GM23338 (cell line): ENCODE data around the gene LY6G6D. TPM values are rescaled to one million over a fixed set of nuclear protein-coding genes. Genes with fewer than 3 reads are reported as not detected.

ENCODE experiments used
- ATAC-seq: fragments of 200-7000 bp; cut with Tn5 transposase; 3 replicates; pipeline ENCODE4 v1.9.1; 2020
- DNase-seq: peaks from one replicate; pipeline ENCODE4 v3.0.0-alpha.2; 2015; ENCODE audit warnings: low spot score
- H2AFZ ChIP-seq: fragments of 200-600 bp; sonication (generic); 2 replicates; pipeline ENCODE4 v1.8.0; 2016; ENCODE audit warnings: antibody characterized with exemption, mild to moderate bottlenecking, moderate library complexity
- H3F3A ChIP-seq: fragments of 200-600 bp; sonication (generic); replicated peaks from 2 replicates; pipeline ENCODE4 v1.8.0; 2017; ENCODE audit warnings: antibody characterized with exemption, mixed run types, low read depth
- H3K27ac ChIP-seq: fragments of 200-600 bp; sonication (generic); 2 replicates; pipeline ENCODE4 v1.6.1; 2016; ENCODE audit warnings: low read depth
- H3K27me3 ChIP-seq: fragments of 200-600 bp; sonication (generic); 2 replicates; pipeline ENCODE4 v1.8.0; 2016; ENCODE audit warnings: mild to moderate bottlenecking, mixed run types, moderate library complexity; ENCODE audit not compliant: insufficient read depth
- H3K36me3 ChIP-seq: fragments of 200-600 bp; sonication (generic); 2 replicates; pipeline ENCODE4 v1.8.0; 2016; ENCODE audit warnings: mild to moderate bottlenecking; ENCODE audit not compliant: insufficient read depth
- H3K4me1 ChIP-seq: fragments of 200-600 bp; sonication (generic); 2 replicates; pipeline ENCODE4 v1.8.0; 2016; ENCODE audit warnings: mild to moderate bottlenecking, moderate library complexity; ENCODE audit not compliant: insufficient read depth
- H3K4me2 ChIP-seq: fragments of 200-600 bp; sonication (generic); 2 replicates; pipeline ENCODE4 v1.7.1; 2017; ENCODE audit warnings: mixed run types
- H3K4me3 ChIP-seq: fragments of 200-600 bp; sonication (generic); 2 replicates; pipeline ENCODE4 v1.6.1; 2016; ENCODE audit warnings: mixed run types
- H3K79me2 ChIP-seq: fragments of 200-600 bp; sonication (generic); replicated peaks from 2 replicates; pipeline ENCODE4 v1.8.0; 2017; ENCODE audit warnings: mild to moderate bottlenecking; ENCODE audit not compliant: insufficient read depth
- H3K9me2 ChIP-seq: fragments of 200-600 bp; sonication (generic); 2 replicates; pipeline ENCODE4 v1.8.0; 2017; ENCODE audit not compliant: insufficient read depth
- H4K20me1 ChIP-seq: fragments of 200-600 bp; sonication (generic); replicated peaks from 2 replicates; pipeline ENCODE4 v1.8.0; 2017; ENCODE audit warnings: mild to moderate bottlenecking; ENCODE audit not compliant: insufficient read depth
- H3K27ac Mint-ChIP-seq: 2 replicates; pipeline ENCODE4 v1.8.0; 2020; ENCODE audit warnings: inconsistent platforms, mild to moderate bottlenecking, moderate library complexity, mixed read lengths
- H3K27me3 Mint-ChIP-seq: 3 replicates; pipeline ENCODE4 v1.8.0; 2022; ENCODE audit warnings: low read depth, mild to moderate bottlenecking, moderate library complexity, mixed read lengths, inconsistent platforms; ENCODE audit not compliant: insufficient read depth, poor library complexity
- H3K36me3 Mint-ChIP-seq: 3 replicates; pipeline ENCODE4 v1.8.0; 2021; ENCODE audit warnings: low read depth, mild to moderate bottlenecking, inconsistent platforms, moderate library complexity, mixed read lengths
- H3K4me1 Mint-ChIP-seq: 3 replicates; pipeline ENCODE4 v1.8.0; 2020; ENCODE audit warnings: mild to moderate bottlenecking, inconsistent platforms, mixed read lengths
- H3K4me3 Mint-ChIP-seq: 3 replicates; pipeline ENCODE4 v1.8.0; 2021; ENCODE audit warnings: moderate library complexity, mild to moderate bottlenecking, inconsistent platforms, mixed read lengths
- H3K9me3 Mint-ChIP-seq: 3 replicates; pipeline ENCODE4 v1.8.0; 2020; ENCODE audit warnings: moderate library complexity, mild to moderate bottlenecking, inconsistent platforms, mixed read lengths
- CREB1 ChIP-seq: fragments of 250-450 bp; sonication (Bioruptor Pico); IDR thresholded peaks from 2 replicates; pipeline ENCODE4 v1.5.0; 2020; ENCODE audit warnings: low read depth, mild to moderate bottlenecking, moderate library complexity
- EZH2 ChIP-seq: fragments of 200-600 bp; sonication (generic); IDR thresholded peaks from one replicate; pipeline ENCODE4 v1.8.0; 2017; ENCODE audit warnings: antibody characterized with exemption, mild to moderate bottlenecking, low read depth; ENCODE audit not compliant: unreplicated experiment
- EZH2phosphoT487 ChIP-seq: fragments of 200-600 bp; sonication (generic); IDR thresholded peaks from one replicate; pipeline ENCODE4 v1.8.1; 2018; ENCODE audit warnings: antibody characterized with exemption; ENCODE audit not compliant: unreplicated experiment
- JUNB ChIP-seq: IDR thresholded peaks from one replicate; pipeline ENCODE4 v1.6.1; 2016; ENCODE audit warnings: antibody characterized with exemption; ENCODE audit not compliant: unreplicated experiment
- NANOG ChIP-seq: IDR thresholded peaks from 2 replicates; pipeline ENCODE4 v1.6.1; 2016; ENCODE audit warnings: antibody characterized with exemption, borderline replicate concordance
- POLR2AphosphoS5 ChIP-seq: IDR thresholded peaks from 2 replicates; pipeline ENCODE4 v1.6.1; 2016; ENCODE audit warnings: antibody characterized with exemption, low read depth
- STAT1 ChIP-seq: IDR thresholded peaks from one replicate; pipeline ENCODE4 v1.6.1; 2016; ENCODE audit warnings: antibody characterized with exemption; ENCODE audit not compliant: unreplicated experiment
- ZNF114 ChIP-seq: fragments of 250-450 bp; sonication (Bioruptor Pico); IDR thresholded peaks from 2 replicates; pipeline ENCODE4 v1.5.0; 2020; ENCODE audit warnings: mild to moderate bottlenecking, moderate library complexity
- ZNF331 ChIP-seq: fragments of 250-450 bp; sonication (Bioruptor Pico); IDR thresholded peaks from 2 replicates; pipeline ENCODE4 v1.5.0; 2020; ENCODE audit warnings: low read depth, mild to moderate bottlenecking, moderate library complexity
- polyA plus RNA-seq: library from polyadenylated mRNA; unstranded; fragments of >200 nt; fragmentation: Nextera tagmentation; extraction: Ambion mirVana; gene quantifications from 2 replicates; pipeline ENCODE4 v1.2.1, GENCODE V29; 2016
- total RNA-seq: library from RNA; depleted of rRNA; stranded (reverse); fragments of >200 nt; shearing (Covaris generic); gene quantifications from 2 replicates; pipeline ENCODE4 v1.2.3, GENCODE V29; 2014
- TF ChIP-seq, protein P1 (sequence below): IDR thresholded peaks from one replicate; pipeline ENCODE4 v1.6.1; 2018; ENCODE audit warnings: antibody characterized with exemption; ENCODE audit not compliant: unreplicated experiment
- TF ChIP-seq, protein P2 (sequence below): IDR thresholded peaks from 2 replicates; pipeline ENCODE4 v1.6.1; 2016; ENCODE audit warnings: antibody characterized with exemption
- TF ChIP-seq, protein P3 (sequence below): fragments of 250-450 bp; sonication (Bioruptor Pico); IDR thresholded peaks from 2 replicates; pipeline ENCODE4 v1.5.0; 2020; ENCODE audit warnings: mild to moderate bottlenecking, moderate library complexity
- TF ChIP-seq, protein P4 (sequence below), 2 experiments: fragments of 200-600 bp in 1 of 2; sonication (generic) in 1 of 2; conservative IDR thresholded peaks; 2 replicates each; pipeline versions ENCODE4 v1.5.1 to v1.6.1; 2016 to 2017; ENCODE audit warnings: antibody characterized with exemption in 2 of 2, low read depth in 2 of 2, mild to moderate bottlenecking in 2 of 2, moderate library complexity in 1 of 2

LY6G6D gene
- total and polyA plus RNA-seq, 2 experiments from 2014 or later = not detected

DNA sequence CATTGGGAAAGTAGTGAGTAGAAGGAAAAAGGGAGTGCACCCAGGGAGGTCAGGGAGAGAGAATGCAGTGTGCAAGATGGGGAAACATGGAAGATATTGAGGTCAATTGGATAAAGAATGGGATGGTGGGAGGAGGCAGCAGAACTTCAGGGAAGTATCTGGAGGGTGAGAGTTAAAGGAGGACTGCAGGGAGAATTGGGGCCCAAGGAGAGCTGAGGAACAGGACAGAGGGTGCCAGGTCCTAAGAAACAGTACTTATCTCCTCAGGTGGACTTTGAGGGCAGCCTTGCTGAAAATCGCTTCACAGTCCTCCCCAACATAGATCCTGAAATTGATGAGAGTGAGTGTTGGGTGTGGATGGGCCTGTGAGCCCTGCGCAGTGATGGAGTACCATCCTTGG is 43.1 kb downstream of the LY6G6D start (continued):
- TF ChIP-seq CREB1 (CRISPR knock-in tag) = no peak
- TF ChIP-seq NANOG = no peak
- no peak for TF ChIP-seq STAT1

DNA sequence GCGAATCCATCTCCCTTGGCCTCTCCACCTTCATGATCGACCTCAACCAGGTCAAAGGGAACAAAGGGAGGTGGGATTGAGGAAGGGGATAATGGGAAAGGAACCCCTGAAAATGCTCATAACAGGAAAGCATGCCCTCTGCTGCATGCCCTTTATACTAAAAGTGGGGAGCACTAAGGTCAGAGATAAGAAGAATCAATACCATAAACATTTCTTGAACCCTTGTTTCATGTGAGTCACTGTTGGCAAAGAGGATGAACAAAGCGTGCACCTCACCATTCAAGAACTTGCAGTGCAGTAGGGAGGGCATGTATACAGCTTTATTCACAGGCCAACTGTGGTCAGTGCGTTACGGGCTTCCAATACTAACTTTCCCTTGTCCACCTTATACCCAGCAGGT is 45.6 kb downstream of the LY6G6D start:
- no peak for DNase-seq
- Histone ChIP-seq H3K79me2 (no peaks in the 10 kb centered on the region), H3K27ac (no peak overlapping the region), H3K9me2 (no peaks in the 10 kb centered on the region), H3F3A (0 out of 2 replicates have a peak, but pooled peaks cover 2% of the 10 kb centered on the region), H3K27me3 (no peaks in the 10 kb centered on the region), H3K4me1 (peaks cover 4% of the 10 kb centered on the region; the same call in 1 of the 2 replicates), H4K20me1 (0 out of 2 replicates have a peak, but pooled peaks cover under 1% of the 10 kb centered on the region), H3K36me3 (no peaks in the 10 kb centered on the region), H2AFZ (no peak overlapping the region), H3K4me3 (no peak overlapping the region), H3K4me2 (no peak overlapping the region)
- Mint-ChIP-seq H3K27me3 (peaks cover 3% of the 10 kb centered on the region), H3K4me1 (peaks cover 17% of the 10 kb centered on the region), H3K9me3 (no peaks in the 10 kb centered on the region; the same call in 2 of the 3 replicates), H3K4me3 (no peak overlapping the region; the same call in 2 of the 3 replicates), H3K27ac (no peak overlapping the region), H3K36me3 (peaks cover 22% of the 10 kb centered on the region)
- TF ChIP-seq ZNF114 (no peak), JUNB (no peak), NANOG (no peak), STAT1 (no peak), EZH2phosphoT487 (no peak), ZNF331 (CRISPR knock-in tag) (no peak), CREB1 (CRISPR knock-in tag) (no peak), EZH2 (no peak), POLR2AphosphoS5 (no peak)
- TF ChIP-seq, protein P1, sequence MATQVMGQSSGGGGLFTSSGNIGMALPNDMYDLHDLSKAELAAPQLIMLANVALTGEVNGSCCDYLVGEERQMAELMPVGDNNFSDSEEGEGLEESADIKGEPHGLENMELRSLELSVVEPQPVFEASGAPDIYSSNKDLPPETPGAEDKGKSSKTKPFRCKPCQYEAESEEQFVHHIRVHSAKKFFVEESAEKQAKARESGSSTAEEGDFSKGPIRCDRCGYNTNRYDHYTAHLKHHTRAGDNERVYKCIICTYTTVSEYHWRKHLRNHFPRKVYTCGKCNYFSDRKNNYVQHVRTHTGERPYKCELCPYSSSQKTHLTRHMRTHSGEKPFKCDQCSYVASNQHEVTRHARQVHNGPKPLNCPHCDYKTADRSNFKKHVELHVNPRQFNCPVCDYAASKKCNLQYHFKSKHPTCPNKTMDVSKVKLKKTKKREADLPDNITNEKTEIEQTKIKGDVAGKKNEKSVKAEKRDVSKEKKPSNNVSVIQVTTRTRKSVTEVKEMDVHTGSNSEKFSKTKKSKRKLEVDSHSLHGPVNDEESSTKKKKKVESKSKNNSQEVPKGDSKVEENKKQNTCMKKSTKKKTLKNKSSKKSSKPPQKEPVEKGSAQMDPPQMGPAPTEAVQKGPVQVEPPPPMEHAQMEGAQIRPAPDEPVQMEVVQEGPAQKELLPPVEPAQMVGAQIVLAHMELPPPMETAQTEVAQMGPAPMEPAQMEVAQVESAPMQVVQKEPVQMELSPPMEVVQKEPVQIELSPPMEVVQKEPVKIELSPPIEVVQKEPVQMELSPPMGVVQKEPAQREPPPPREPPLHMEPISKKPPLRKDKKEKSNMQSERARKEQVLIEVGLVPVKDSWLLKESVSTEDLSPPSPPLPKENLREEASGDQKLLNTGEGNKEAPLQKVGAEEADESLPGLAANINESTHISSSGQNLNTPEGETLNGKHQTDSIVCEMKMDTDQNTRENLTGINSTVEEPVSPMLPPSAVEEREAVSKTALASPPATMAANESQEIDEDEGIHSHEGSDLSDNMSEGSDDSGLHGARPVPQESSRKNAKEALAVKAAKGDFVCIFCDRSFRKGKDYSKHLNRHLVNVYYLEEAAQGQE = no peak
- TF ChIP-seq, protein P2, sequence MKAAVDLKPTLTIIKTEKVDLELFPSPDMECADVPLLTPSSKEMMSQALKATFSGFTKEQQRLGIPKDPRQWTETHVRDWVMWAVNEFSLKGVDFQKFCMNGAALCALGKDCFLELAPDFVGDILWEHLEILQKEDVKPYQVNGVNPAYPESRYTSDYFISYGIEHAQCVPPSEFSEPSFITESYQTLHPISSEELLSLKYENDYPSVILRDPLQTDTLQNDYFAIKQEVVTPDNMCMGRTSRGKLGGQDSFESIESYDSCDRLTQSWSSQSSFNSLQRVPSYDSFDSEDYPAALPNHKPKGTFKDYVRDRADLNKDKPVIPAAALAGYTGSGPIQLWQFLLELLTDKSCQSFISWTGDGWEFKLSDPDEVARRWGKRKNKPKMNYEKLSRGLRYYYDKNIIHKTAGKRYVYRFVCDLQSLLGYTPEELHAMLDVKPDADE = no peak
- TF ChIP-seq, protein P3, sequence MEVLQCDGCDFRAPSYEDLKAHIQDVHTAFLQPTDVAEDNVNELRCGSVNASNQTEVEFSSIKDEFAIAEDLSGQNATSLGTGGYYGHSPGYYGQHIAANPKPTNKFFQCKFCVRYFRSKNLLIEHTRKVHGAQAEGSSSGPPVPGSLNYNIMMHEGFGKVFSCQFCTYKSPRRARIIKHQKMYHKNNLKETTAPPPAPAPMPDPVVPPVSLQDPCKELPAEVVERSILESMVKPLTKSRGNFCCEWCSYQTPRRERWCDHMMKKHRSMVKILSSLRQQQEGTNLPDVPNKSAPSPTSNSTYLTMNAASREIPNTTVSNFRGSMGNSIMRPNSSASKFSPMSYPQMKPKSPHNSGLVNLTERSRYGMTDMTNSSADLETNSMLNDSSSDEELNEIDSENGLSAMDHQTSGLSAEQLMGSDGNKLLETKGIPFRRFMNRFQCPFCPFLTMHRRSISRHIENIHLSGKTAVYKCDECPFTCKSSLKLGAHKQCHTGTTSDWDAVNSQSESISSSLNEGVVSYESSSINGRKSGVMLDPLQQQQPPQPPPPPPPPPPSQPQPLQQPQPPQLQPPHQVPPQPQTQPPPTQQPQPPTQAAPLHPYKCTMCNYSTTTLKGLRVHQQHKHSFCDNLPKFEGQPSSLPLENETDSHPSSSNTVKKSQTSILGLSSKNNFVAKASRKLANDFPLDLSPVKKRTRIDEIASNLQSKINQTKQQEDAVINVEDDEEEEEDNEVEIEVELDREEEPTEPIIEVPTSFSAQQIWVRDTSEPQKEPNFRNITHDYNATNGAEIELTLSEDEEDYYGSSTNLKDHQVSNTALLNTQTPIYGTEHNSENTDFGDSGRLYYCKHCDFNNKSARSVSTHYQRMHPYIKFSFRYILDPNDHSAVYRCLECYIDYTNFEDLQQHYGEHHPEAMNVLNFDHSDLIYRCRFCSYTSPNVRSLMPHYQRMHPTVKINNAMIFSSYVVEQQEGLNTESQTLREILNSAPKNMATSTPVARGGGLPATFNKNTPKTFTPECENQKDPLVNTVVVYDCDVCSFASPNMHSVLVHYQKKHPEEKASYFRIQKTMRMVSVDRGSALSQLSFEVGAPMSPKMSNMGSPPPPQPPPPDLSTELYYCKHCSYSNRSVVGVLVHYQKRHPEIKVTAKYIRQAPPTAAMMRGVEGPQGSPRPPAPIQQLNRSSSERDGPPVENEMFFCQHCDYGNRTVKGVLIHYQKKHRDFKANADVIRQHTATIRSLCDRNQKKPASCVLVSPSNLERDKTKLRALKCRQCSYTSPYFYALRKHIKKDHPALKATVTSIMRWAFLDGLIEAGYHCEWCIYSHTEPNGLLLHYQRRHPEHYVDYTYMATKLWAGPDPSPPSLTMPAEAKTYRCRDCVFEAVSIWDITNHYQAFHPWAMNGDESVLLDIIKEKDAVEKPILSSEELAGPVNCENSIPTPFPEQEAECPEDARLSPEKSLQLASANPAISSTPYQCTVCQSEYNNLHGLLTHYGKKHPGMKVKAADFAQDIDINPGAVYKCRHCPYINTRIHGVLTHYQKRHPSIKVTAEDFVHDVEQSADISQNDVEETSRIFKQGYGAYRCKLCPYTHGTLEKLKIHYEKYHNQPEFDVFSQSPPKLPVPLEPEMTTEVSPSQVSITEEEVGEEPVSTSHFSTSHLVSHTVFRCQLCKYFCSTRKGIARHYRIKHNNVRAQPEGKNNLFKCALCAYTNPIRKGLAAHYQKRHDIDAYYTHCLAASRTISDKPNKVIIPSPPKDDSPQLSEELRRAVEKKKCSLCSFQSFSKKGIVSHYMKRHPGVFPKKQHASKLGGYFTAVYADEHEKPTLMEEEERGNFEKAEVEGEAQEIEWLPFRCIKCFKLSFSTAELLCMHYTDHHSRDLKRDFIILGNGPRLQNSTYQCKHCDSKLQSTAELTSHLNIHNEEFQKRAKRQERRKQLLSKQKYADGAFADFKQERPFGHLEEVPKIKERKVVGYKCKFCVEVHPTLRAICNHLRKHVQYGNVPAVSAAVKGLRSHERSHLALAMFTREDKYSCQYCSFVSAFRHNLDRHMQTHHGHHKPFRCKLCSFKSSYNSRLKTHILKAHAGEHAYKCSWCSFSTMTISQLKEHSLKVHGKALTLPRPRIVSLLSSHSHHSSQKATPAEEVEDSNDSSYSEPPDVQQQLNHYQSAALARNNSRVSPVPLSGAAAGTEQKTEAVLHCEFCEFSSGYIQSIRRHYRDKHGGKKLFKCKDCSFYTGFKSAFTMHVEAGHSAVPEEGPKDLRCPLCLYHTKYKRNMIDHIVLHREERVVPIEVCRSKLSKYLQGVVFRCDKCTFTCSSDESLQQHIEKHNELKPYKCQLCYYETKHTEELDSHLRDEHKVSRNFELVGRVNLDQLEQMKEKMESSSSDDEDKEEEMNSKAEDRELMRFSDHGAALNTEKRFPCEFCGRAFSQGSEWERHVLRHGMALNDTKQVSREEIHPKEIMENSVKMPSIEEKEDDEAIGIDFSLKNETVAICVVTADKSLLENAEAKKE (CRISPR knock-in tag) = no peak
- TF ChIP-seq, protein P4, sequence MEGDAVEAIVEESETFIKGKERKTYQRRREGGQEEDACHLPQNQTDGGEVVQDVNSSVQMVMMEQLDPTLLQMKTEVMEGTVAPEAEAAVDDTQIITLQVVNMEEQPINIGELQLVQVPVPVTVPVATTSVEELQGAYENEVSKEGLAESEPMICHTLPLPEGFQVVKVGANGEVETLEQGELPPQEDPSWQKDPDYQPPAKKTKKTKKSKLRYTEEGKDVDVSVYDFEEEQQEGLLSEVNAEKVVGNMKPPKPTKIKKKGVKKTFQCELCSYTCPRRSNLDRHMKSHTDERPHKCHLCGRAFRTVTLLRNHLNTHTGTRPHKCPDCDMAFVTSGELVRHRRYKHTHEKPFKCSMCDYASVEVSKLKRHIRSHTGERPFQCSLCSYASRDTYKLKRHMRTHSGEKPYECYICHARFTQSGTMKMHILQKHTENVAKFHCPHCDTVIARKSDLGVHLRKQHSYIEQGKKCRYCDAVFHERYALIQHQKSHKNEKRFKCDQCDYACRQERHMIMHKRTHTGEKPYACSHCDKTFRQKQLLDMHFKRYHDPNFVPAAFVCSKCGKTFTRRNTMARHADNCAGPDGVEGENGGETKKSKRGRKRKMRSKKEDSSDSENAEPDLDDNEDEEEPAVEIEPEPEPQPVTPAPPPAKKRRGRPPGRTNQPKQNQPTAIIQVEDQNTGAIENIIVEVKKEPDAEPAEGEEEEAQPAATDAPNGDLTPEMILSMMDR (conservative IDR thresholded peaks at IDR 0.05; ENCODE audit: low read depth in 2 of 2) = no peak
- ATAC-seq = no peak
